ENCODE data around the gene ALDH1B1. TPM values are rescaled to one million over a fixed set of nuclear protein-coding genes. Genes with fewer than 3 reads are reported as not detected.
"Not testable (repeated sequence)": the region's sequence is repeated elsewhere in the genome, so short reads cannot be mapped to it uniquely, and the experiment has no call there.

ALDH1B1 gene
- total RNA-seq, 1 experiment from 2014 or later = 23.9 TPM

- DNase-seq (ENCODE audit: low read depth) = no peak
These were observed 5.4 kb upstream of the ALDH1B1 start for GRCh38 chr9:38387066-38387465.

GRCh38 chr9:38387751-38388150, 4.8 kb upstream of the ALDH1B1 start:
- no peak for DNase-seq (ENCODE audit: low read depth)

GRCh38 chr9:38388283-38389223, 3.9 kb upstream of the ALDH1B1 start:
- no peak for DNase-seq (ENCODE audit: low read depth)

GRCh38 chr9:38389313-38389712, 3.2 kb upstream of the ALDH1B1 start:
- DNase-seq (ENCODE audit: low read depth) = no peak

GRCh38 chr9:38390442-38390841, 2.1 kb upstream of the ALDH1B1 start:
- DNase-seq (ENCODE audit: low read depth) = no peak

- no peak for DNase-seq (ENCODE audit: low read depth)
These were observed 1.7 kb upstream of the ALDH1B1 start for GRCh38 chr9:38390851-38391250.

GRCh38 chr9:38391278-38392118, 1.0 kb upstream of the ALDH1B1 start:
- no peak for DNase-seq (ENCODE audit: low read depth)

- no peak for DNase-seq (ENCODE audit: low read depth)
These were observed 760 bp downstream of the ALDH1B1 start for GRCh38 chr9:38393128-38393796.

GRCh38 chr9:38394416-38394815, 1.9 kb downstream of the ALDH1B1 start:
- DNase-seq (ENCODE audit: low read depth) = no peak

GRCh38 chr9:38395653-38396370, 3.3 kb downstream of the ALDH1B1 start:
- no peak for DNase-seq (ENCODE audit: low read depth)

- no peak for DNase-seq (ENCODE audit: low read depth)
These were observed 3.8 kb downstream of the ALDH1B1 start for GRCh38 chr9:38396371-38396671.

- DNase-seq (ENCODE audit: low read depth) = not testable (repeated sequence)
These were observed 6.7 kb downstream of the ALDH1B1 start for GRCh38 chr9:38399191-38399590.

- DNase-seq (ENCODE audit: low read depth) = no peak
These were observed 9.5 kb downstream of the ALDH1B1 start for GRCh38 chr9:38401994-38402393.

GRCh38 chr9:38404314-38404713, 11.8 kb downstream of the ALDH1B1 start:
- DNase-seq (ENCODE audit: low read depth) = no peak

GRCh38 chr9:38405785-38406184, 13.3 kb downstream of the ALDH1B1 start:
- DNase-seq (ENCODE audit: low read depth) = peak; percentile 38

GRCh38 chr9:38406476-38407186, 14.1 kb downstream of the ALDH1B1 start:
- DNase-seq (ENCODE audit: low read depth) = no peak

- no peak for DNase-seq (ENCODE audit: low read depth)
These were observed 16.2 kb downstream of the ALDH1B1 start for GRCh38 chr9:38408719-38409118.

GRCh38 chr9:38412751-38413150, 20.2 kb downstream of the ALDH1B1 start:
- no peak for DNase-seq (ENCODE audit: low read depth)

GRCh38 chr9:38413283-38413682, 20.8 kb downstream of the ALDH1B1 start:
- DNase-seq (ENCODE audit: low read depth) = no peak

GRCh38 chr9:38414040-38414723, 21.7 kb downstream of the ALDH1B1 start:
- DNase-seq (ENCODE audit: low read depth) = no peak

Measured in Daoy (cell line).